GM13977 (cell line): ENCODE measurements around the gene TXNRD3.

Experiments used
- DNase-seq: peaks from one replicate; pipeline ENCODE4 v3.0.0; 2012; ENCODE audit warnings: low spot score
- in situ Hi-C: fragments of 300-500 bp; cut with MboI; formaldehyde crosslinking; loops from one replicate; pipeline ENCODE4 v1.12.0; 2022; ENCODE audit warnings: low sequenced_read_pairs, low pct_unique_long_range_greater_than_20kb, mixed read lengths, inconsistent platforms; ENCODE audit not compliant: unreplicated experiment
- TF ChIP-seq, protein P1 (sequence below): IDR thresholded peaks from 2 replicates; pipeline ENCODE4 v1.5.1; 2012; ENCODE audit warnings: mild to moderate bottlenecking, control low read depth; ENCODE audit not compliant: insufficient read depth; ENCODE audit errors: extremely low read depth, missing control alignments

The TXNRD3 gene

DNA sequence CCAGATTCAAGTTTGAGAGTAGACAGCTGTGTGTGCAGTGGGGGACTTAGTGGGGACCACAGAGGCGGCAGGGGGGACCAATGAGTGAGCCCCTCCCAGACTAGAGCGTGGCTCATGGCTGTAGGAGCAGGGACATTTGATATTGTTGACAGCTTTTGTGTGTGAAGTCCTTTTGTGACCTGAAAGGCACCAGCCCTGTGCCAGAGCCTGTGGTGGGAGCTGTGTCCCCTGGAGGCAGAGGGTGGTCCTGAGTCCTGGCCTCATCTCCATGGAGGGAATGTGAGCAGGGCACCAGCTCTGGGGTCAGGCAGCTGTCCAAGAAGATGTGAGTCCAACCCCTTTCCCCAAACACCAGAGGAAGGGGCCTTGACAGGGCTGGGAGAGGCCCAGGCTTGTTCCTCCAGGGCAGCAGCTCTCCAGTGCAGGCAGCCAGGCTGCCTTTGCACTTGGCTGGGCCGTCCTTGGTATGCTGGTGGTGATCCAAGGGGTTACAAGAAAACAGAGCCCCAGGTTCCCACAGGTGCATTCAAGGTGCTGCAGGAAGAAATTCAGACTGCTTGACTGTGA, 86.1 kb downstream of the TXNRD3 start:
- no peak for DNase-seq
- in situ Hi-C loops, result no loop called here
- TF ChIP-seq, protein P1, sequence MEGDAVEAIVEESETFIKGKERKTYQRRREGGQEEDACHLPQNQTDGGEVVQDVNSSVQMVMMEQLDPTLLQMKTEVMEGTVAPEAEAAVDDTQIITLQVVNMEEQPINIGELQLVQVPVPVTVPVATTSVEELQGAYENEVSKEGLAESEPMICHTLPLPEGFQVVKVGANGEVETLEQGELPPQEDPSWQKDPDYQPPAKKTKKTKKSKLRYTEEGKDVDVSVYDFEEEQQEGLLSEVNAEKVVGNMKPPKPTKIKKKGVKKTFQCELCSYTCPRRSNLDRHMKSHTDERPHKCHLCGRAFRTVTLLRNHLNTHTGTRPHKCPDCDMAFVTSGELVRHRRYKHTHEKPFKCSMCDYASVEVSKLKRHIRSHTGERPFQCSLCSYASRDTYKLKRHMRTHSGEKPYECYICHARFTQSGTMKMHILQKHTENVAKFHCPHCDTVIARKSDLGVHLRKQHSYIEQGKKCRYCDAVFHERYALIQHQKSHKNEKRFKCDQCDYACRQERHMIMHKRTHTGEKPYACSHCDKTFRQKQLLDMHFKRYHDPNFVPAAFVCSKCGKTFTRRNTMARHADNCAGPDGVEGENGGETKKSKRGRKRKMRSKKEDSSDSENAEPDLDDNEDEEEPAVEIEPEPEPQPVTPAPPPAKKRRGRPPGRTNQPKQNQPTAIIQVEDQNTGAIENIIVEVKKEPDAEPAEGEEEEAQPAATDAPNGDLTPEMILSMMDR, result no peak

DNA sequence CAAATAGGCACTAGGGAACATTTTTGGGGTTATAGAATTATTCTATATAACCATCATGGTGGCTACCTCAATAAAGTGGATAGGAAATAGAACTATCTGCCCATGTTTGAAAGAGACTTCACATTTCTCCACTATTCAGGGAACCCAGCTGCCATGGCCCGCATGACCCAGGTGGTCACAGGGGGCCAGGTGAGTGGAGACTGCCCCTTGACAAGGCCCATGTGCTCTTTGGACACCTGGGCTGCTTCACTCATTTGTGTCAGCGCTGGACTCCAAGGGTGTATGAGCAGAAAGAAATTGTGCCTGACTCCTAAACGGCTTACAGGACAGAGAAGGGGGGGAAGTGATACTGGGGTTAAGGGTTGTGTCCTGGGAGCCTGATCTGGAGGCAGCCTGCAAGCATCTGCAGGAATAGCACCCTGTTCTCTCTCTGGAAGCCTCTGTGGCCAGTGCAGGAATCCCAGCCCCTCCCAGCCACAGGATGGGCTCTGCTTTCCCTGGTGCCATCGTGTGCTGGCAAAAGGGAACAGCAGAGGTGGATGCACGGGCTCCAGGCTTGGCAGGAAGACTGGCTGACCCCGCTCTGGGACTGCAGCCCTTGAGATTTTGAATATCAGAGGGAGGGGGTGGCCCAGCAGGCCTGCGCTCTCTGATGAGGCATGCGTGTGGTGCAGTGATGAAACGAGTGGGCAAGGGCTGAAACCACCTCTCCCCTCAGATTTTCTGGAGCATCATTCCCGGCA, 87.1 kb downstream of the TXNRD3 start:
- no peak for DNase-seq
- TF ChIP-seq, protein P1, result no peak
- in situ Hi-C loops, result no loop called here

DNA sequence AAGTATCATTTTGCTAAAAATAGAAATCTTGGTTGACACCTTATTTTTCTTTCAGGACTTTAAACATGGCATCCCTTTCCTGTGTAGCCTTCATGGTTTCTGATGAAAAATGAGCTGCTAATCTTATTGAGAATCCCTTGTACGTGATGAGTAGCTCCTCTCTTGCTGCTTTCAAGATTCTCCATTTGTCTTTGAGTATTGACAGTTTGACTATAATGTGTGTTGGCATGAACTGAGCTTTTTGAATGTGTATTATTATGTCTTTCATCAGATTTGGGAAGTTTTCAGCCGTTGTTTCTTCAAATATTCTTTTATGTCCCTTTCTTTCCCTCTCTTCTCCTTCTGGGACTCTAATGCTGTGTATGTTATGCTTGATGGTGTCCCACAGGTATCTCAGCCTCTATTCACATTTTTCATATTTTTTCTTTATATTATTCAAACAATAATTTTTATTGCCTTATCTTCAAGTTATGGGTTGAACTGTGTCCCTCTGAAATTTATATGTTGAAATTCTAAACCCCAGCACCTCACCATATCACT, 92.1 kb downstream of the TXNRD3 start:
- TF ChIP-seq, protein P1, result no peak
- no peak for DNase-seq
- in situ Hi-C loops, result no loop called here

DNA sequence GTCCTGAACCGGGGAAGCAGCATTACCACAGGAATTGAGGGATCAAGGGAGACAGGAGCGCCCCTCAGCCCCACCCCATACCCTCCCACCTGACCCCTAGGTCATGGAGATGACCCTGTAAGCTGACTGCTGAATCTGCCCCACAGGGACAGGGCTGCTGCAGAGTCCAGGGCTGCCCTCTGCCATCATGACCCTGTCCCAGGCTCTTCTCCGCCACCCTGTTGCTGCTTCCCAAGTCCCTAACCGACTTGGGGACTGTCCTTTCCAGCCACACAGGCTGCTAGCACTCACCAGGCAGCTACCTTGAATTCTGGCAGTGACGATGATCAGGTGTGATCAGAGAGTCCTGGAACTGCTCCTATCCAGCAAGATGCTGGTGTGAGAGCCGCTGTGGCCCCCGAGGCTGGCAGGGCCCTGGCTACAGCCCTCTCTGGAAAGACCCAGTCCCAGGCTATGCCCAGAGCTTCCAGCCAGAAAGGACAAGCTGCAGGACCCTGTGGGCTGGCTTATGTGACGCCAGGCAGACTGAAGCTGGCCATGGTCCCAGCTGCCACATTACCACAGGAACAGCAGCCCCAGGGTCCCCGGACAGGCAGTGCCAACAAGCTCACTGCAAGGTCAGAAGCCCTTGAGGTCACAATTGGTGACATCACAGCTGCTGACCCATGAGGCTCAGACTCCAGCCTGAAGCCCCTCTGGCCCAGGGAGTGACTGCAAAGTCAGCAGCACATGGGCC, 96.4 kb downstream of the TXNRD3 start, which contains the start of gene C3orf22:
TSS of gene C3orf22 (minus strand) at position 597 of the 736 bp plus-strand sequence. CDS start 5,542 bp downstream, outside the sequence.
- in situ Hi-C loops, result no loop called here
- DNase-seq, result no peak
- TF ChIP-seq, protein P1, result no peak

DNA sequence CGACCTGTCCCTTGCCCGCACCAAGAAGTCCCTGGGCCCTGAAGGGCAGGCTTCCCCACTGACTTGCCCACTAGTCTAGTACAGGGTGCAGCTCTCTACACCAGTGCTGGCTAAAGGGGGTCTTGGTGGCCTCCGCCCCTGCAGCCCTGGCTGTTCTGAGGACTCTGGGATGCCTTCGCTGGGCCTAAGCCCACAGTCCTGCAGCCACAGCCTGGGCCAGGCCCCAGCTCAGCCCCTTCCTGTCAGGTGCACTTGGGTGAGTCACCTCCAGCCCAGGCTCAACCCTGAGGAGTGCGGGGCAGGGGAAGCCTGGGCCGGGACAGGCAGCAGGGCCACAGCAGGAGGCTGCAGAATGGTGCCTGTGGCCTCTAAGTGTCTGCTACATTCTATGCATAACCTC, 97.2 kb downstream of the TXNRD3 start:
- in situ Hi-C loops, result no loop called here
- TF ChIP-seq, protein P1, result no peak
- DNase-seq, result no peak

DNA sequence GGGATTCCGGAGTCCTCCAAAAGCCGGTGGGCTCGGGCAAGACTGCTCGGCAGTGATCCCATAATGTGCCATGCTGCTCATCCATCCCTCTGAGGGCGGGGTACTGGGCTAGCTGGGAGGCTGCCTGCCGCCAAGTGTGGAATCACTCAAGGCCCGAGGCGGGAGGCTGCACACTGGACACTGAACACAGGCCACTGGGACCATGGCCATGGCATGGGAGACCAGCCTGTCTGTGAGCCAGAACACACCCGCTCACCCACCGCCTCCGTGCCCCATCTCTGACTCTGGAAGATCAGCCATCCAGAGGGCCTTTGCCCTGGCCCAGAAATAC, 97.5 kb downstream of the TXNRD3 start:
- TF ChIP-seq, protein P1, result no peak
- DNase-seq, result no peak
- in situ Hi-C loops, result no loop called here
